Erythroblast (primary cell): ENCODE results near the gene SNRNP70.

Experiments
- GATA1 ChIP-seq: IDR thresholded peaks from 2 replicates; pipeline ENCODE4 v1.6.1; 2011; ENCODE audit warnings: low read depth, mild to moderate bottlenecking, control low read depth, low read length, moderate library complexity
- POLR2A ChIP-seq: IDR thresholded peaks from 2 replicates; pipeline ENCODE4 v1.6.1; 2011; ENCODE audit warnings: mild to moderate bottlenecking, low read length

DNA sequence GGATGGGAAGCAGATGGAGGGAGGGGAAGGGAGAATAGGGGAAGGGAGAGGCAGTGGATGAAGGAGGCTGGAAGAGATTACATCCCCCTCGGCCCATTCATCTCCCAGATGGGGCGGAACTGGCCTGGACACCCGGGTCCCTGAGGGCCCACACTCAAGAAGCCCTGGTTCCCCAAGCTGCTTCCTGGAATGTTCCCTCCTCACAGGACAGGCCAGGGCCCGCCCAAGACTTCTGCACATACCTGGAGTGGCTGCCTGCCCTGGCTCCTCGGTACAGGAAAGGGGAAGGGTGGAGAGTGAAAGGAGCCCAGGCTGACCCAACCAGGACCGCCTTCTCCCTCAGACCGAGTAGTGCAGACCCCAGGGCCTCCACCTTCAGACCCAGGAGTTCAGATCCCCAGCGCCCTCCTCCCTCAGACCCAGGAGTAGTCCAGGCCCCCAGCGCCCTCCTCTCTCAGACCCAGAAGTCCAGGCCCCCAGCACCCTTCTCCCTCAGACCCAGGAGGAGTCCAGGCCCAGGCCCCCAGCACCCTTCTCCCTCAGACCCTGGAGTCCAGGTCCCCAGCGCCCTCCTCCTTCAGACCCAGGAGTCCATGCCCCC is 21.1 kb upstream of the SNRNP70 start:
- TF ChIP-seq POLR2A (no peak), GATA1 (no peak)
